HK-2 (cell line): ENCODE results near the gene SLITRK3.

ENCODE experiments used
- DNase-seq: peaks from one replicate; pipeline ENCODE4 v3.0.0-alpha.2; 2018; ENCODE audit not compliant: unreplicated experiment

Gene SLITRK3

GRCh38 chr3:165195640-165196576 lies at the start of gene SLITRK3:
Gene SLITRK3, minus strand, starts transcription at chr3:165196384. Its CDS starts 5,554 bp downstream, at chr3:165190830.
- peak; percentile 20 for DNase-seq

- no peak for DNase-seq
Observed at GRCh38 chr3:165243597-165243996, 47.4 kb upstream of the SLITRK3 start.

- no peak for DNase-seq
Observed at GRCh38 chr3:165233501-165234195, 37.5 kb upstream of the SLITRK3 start.

- no peak for DNase-seq
Observed at GRCh38 chr3:165225604-165226003, 29.4 kb upstream of the SLITRK3 start.

GRCh38 chr3:165217739-165218138 lies 21.6 kb upstream of the SLITRK3 start:
- DNase-seq: no peak

GRCh38 chr3:165212580-165212979 lies 16.4 kb upstream of the SLITRK3 start:
- no peak for DNase-seq

GRCh38 chr3:165211721-165212120 lies 15.5 kb upstream of the SLITRK3 start:
- no peak for DNase-seq

GRCh38 chr3:165210727-165211126 lies 14.5 kb upstream of the SLITRK3 start:
- no peak for DNase-seq

- DNase-seq: no peak
Observed at GRCh38 chr3:165210132-165210531, 13.9 kb upstream of the SLITRK3 start.

GRCh38 chr3:165206454-165207266 lies 10.5 kb upstream of the SLITRK3 start:
- peak; percentile 78 for DNase-seq

GRCh38 chr3:165204445-165204844 lies 8.3 kb upstream of the SLITRK3 start:
- no peak for DNase-seq

GRCh38 chr3:165202995-165203394 lies 6.8 kb upstream of the SLITRK3 start:
- no peak for DNase-seq

- DNase-seq: no peak
Observed at GRCh38 chr3:165201964-165202363, 5.8 kb upstream of the SLITRK3 start.

GRCh38 chr3:165197481-165197800 lies 1.3 kb upstream of the SLITRK3 start:
- DNase-seq: no peak

- peak; percentile 36 for DNase-seq
Observed at GRCh38 chr3:165196577-165197480, 645 bp upstream of the SLITRK3 start.

- no peak for DNase-seq
Observed at GRCh38 chr3:165195241-165195639, 944 bp downstream of the SLITRK3 start.

GRCh38 chr3:165194511-165195240 lies 1.5 kb downstream of the SLITRK3 start:
- no peak for DNase-seq

- no peak for DNase-seq
Observed at GRCh38 chr3:165193366-165194254, 2.6 kb downstream of the SLITRK3 start.

GRCh38 chr3:165192610-165193192 lies 3.5 kb downstream of the SLITRK3 start:
- no peak for DNase-seq
